Measurements from ENCODE around the gene SYTL5.

The SYTL5 gene

GRCh38 chrX:38106991-38107655, 100.8 kb downstream of the SYTL5 start:
- Histone ChIP-seq H3K36me3 (ENCODE audit: insufficient read depth, low read length) (no peaks in the 10 kb centered on the region), H3K9me2 (replicated peaks; ENCODE audit: low read depth, low read length) (no peaks in the 10 kb centered on the region), H2AFZ (ENCODE audit: low read length) (no peak overlapping the region), H3K27me3 (ENCODE audit: insufficient read depth, low read length, poor library complexity, severe bottlenecking) (no peaks in the 10 kb centered on the region), H3K9me3 (ENCODE audit: insufficient read depth, low read depth, low read length) (no peaks in the 10 kb centered on the region), H4K20me1 (ENCODE audit: insufficient read depth, low read length, poor library complexity, severe bottlenecking) (no peaks in the 10 kb centered on the region), H3K9ac (ENCODE audit: low read depth, low read length, poor library complexity, severe bottlenecking) (no peak overlapping the region), H3F3A (ENCODE audit: low read depth) (no peaks in the 10 kb centered on the region), H3K4me3 (ENCODE audit: low read length, poor library complexity, severe bottlenecking) (no peak overlapping the region), H3K4me2 (ENCODE audit: low read depth, low read length, poor library complexity, severe bottlenecking) (no peak overlapping the region), H3K79me2 (ENCODE audit: insufficient read depth, low read length) (no peaks in the 10 kb centered on the region), H3K4me1 (ENCODE audit: insufficient read depth, low read length, poor library complexity, severe bottlenecking) (peaks cover 16% of the 10 kb centered on the region)
- TF ChIP-seq CTCF (conservative IDR thresholded peaks at IDR 0.05; ENCODE audit: low read length) (no peak), EZH2phosphoT487 (IDR thresholded peaks at IDR 0.05; ENCODE audit: borderline replicate concordance) (no peak)

- no peak overlapping the region for H3K4me2 ChIP-seq (ENCODE audit: low read depth, low read length, poor library complexity, severe bottlenecking)
- no peaks in the 10 kb centered on the region for H3K9me2 ChIP-seq (replicated peaks; ENCODE audit: low read depth, low read length)
- no peak overlapping the region for H3K4me3 ChIP-seq (ENCODE audit: low read length, poor library complexity, severe bottlenecking)
- no peaks in the 10 kb centered on the region for H3K79me2 ChIP-seq (ENCODE audit: insufficient read depth, low read length)
- no peaks in the 10 kb centered on the region for H3K27me3 ChIP-seq (ENCODE audit: insufficient read depth, low read length, poor library complexity, severe bottlenecking)
- H3K4me1 ChIP-seq (ENCODE audit: insufficient read depth, low read length, poor library complexity, severe bottlenecking) = peaks cover 16% of the 10 kb centered on the region
- H3K9ac ChIP-seq (ENCODE audit: low read depth, low read length, poor library complexity, severe bottlenecking) = no peak overlapping the region
- H3K36me3 ChIP-seq (ENCODE audit: insufficient read depth, low read length) = no peaks in the 10 kb centered on the region
- no peak for TF ChIP-seq EZH2phosphoT487 (IDR thresholded peaks at IDR 0.05; ENCODE audit: borderline replicate concordance)
- TF ChIP-seq CTCF (conservative IDR thresholded peaks at IDR 0.05; ENCODE audit: low read length) = no peak
- no peaks in the 10 kb centered on the region for H4K20me1 ChIP-seq (ENCODE audit: insufficient read depth, low read length, poor library complexity, severe bottlenecking)
- no peaks in the 10 kb centered on the region for H3F3A ChIP-seq (ENCODE audit: low read depth)
- no peaks in the 10 kb centered on the region for H3K9me3 ChIP-seq (ENCODE audit: insufficient read depth, low read depth, low read length)
- H2AFZ ChIP-seq (ENCODE audit: low read length) = no peak overlapping the region
These were observed 102.0 kb downstream of the SYTL5 start for GRCh38 chrX:38108364-38108763.

GRCh38 chrX:38109042-38109898, 102.9 kb downstream of the SYTL5 start:
- H3K9ac ChIP-seq (ENCODE audit: low read depth, low read length, poor library complexity, severe bottlenecking) = no peak overlapping the region

More at GRCh38 chrX:38109042-38109898, 102.9 kb downstream of the SYTL5 start:
- no peak overlapping the region for H3K4me2 ChIP-seq (ENCODE audit: low read depth, low read length, poor library complexity, severe bottlenecking)
- peaks cover 9% of the 10 kb centered on the region for H3K4me1 ChIP-seq (ENCODE audit: insufficient read depth, low read length, poor library complexity, severe bottlenecking)
- no peaks in the 10 kb centered on the region for H3K36me3 ChIP-seq (ENCODE audit: insufficient read depth, low read length)
- no peaks in the 10 kb centered on the region for H4K20me1 ChIP-seq (ENCODE audit: insufficient read depth, low read length, poor library complexity, severe bottlenecking)
- no peak overlapping the region for H2AFZ ChIP-seq (ENCODE audit: low read length)
- H3K79me2 ChIP-seq (ENCODE audit: insufficient read depth, low read length) = no peaks in the 10 kb centered on the region
- H3K27me3 ChIP-seq (ENCODE audit: insufficient read depth, low read length, poor library complexity, severe bottlenecking) = no peaks in the 10 kb centered on the region
- no peaks in the 10 kb centered on the region for H3K9me2 ChIP-seq (replicated peaks; ENCODE audit: low read depth, low read length)
- TF ChIP-seq EZH2phosphoT487 (IDR thresholded peaks at IDR 0.05; ENCODE audit: borderline replicate concordance) = no peak
- TF ChIP-seq CTCF (conservative IDR thresholded peaks at IDR 0.05; ENCODE audit: low read length) = no peak
- no peaks in the 10 kb centered on the region for H3F3A ChIP-seq (ENCODE audit: low read depth)
- H3K9me3 ChIP-seq (ENCODE audit: insufficient read depth, low read depth, low read length) = no peaks in the 10 kb centered on the region
- H3K4me3 ChIP-seq (ENCODE audit: low read length, poor library complexity, severe bottlenecking) = no peak overlapping the region

Data from Loucy (cell line).